ENCODE data around the gene RBM33.

The RBM33 gene

DNA sequence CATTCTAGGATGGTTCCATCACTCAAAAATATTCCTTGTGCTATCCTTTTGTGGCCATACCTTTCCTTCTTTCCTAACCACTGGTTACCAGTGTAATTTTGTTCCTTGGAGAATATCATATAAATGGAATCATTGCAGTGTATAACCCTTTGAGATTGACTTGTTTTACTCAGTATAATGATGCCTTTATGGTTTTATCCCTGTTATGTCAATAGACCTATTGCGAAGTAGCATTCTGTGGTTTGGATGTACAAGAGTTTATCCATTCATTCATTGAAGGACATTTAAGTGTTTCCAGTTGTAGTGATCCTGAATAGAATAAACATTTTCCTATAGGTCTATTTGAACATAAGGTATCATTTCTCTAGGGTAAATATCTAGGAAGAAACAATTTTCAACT is 54.2 kb downstream of the RBM33 start:
- no peak overlapping the region for H3K4me3 ChIP-seq
- peaks cover 31% of the 10 kb centered on the region for H3K36me3 ChIP-seq (replicated peaks)
- H3K4me1 ChIP-seq: no peaks in the 10 kb centered on the region
- H3K27me3 ChIP-seq (ENCODE audit: low read depth): no peaks in the 10 kb centered on the region
- in situ Hi-C loops (cut with MboI; ENCODE audit: low sequenced_read_pairs): no loop called here
- DNase-seq (ENCODE audit: low spot score in 2 of 2): no peak
- H3K9me3 ChIP-seq: no peaks in the 10 kb centered on the region

DNA sequence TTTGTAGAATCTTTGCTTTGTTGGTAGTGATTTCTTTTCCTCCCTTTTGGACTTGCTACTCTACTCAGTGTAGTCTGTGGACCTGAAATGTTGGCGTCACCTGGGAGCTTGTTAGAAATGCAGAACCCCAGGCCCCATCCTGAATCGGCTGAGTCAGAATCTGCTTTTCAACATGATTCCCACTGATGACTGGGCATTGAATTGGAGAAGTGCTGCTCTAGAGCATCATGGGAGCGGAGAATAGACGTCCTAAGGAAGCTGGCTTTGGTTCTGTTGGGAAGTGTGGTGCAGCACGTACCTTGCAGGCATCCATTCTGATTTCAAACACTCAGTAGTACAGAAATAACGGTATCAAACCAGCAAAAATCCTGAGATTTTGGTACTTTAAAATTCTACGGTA is 54.7 kb downstream of the RBM33 start:
- no peak for DNase-seq (ENCODE audit: low spot score in 2 of 2)
- Histone ChIP-seq H3K27me3 (ENCODE audit: low read depth) (no peaks in the 10 kb centered on the region), H3K9me3 (no peaks in the 10 kb centered on the region), H3K4me1 (no peaks in the 10 kb centered on the region), H3K4me3 (no peak overlapping the region), H3K36me3 (replicated peaks) (peaks cover 36% of the 10 kb centered on the region)
- in situ Hi-C loops (cut with MboI; ENCODE audit: low sequenced_read_pairs): no loop called here

DNA sequence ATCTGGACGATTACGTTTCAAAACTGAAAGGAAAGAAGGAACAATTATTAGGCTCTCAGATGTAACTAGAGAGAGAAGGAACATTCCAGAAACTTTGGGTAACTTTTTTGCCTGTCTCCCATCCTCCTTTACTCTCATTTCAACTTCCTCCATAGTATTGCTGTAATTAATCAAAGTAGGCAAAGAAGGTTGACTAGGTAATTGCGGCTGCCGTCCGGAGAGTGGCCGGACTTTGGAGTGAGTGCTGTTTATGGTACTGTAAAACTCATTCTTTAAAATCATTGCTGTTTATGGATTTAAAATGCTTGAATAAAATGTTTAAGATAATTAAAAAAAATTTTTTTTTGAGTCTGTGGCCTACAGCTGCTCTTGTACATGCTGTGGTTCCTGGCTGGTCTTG is 56.4 kb downstream of the RBM33 start:
- Histone ChIP-seq H3K4me3 (no peak overlapping the region), H3K4me1 (no peaks in the 10 kb centered on the region), H3K27me3 (ENCODE audit: low read depth) (no peaks in the 10 kb centered on the region), H3K36me3 (replicated peaks) (peaks cover 46% of the 10 kb centered on the region), H3K9me3 (no peaks in the 10 kb centered on the region)
- in situ Hi-C loops (cut with MboI; ENCODE audit: low sequenced_read_pairs): no loop called here
- DNase-seq (ENCODE audit: low spot score in 2 of 2): no peak

DNA sequence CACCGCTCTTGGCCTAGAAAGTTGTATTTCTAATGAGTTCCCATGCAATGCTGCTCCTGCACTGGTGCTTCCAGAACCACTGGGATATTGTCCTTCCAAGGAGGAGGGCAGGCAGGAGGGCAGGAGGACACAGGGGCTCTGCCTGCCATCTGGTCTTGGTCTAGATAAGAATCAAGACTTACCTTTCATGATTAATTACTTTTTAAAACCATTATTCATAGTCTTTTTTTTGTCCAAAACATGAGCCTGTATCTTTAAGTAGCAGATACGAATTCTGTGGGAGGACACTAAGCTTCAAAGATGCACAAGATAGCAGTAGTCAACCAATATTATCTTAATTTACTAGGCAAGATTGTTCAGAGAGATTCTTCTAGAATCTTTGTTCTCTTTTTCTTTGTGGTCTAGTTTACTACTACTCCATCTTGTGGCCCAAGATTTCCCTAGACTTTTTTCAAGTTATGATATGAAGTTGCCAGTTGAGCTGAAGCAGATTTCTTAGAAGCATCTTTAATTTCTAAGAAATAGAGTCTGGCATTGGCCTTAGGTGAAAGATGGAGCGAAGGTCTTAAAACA is 57.6 kb downstream of the RBM33 start:
- no peaks in the 10 kb centered on the region for H3K4me1 ChIP-seq
- in situ Hi-C loops (cut with MboI; ENCODE audit: low sequenced_read_pairs): no loop called here
- no peaks in the 10 kb centered on the region for H3K27me3 ChIP-seq (ENCODE audit: low read depth)
- no peak for DNase-seq (ENCODE audit: low spot score in 2 of 2)
- H3K36me3 ChIP-seq (replicated peaks): peaks cover 55% of the 10 kb centered on the region
- H3K9me3 ChIP-seq: no peaks in the 10 kb centered on the region
- no peak overlapping the region for H3K4me3 ChIP-seq

DNA sequence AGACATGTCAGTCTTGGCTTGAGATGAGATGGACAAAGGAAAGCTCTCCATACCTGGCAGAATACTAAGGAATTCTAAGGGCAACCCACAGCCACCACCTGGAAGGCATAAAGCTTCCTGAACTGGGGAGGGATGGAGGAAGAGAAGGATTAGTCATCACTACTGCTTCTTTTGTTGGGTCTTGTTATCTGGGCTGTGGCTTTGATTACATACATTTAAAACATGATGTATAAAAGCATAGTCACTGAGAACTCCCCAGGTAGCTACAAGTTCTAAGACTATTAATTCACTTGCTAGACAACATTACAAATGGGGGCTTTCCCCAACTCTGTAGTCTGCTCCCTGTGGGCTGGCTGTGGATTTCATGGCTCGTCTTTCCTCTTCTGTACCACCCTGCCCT is 58.2 kb downstream of the RBM33 start:
- no peak for DNase-seq (ENCODE audit: low spot score in 2 of 2)
- Histone ChIP-seq H3K27me3 (ENCODE audit: low read depth) (no peaks in the 10 kb centered on the region), H3K4me1 (no peaks in the 10 kb centered on the region), H3K4me3 (no peak overlapping the region), H3K36me3 (replicated peaks) (peaks cover 60% of the 10 kb centered on the region), H3K9me3 (no peaks in the 10 kb centered on the region)
- in situ Hi-C loops (cut with MboI; ENCODE audit: low sequenced_read_pairs): no loop called here

DNA sequence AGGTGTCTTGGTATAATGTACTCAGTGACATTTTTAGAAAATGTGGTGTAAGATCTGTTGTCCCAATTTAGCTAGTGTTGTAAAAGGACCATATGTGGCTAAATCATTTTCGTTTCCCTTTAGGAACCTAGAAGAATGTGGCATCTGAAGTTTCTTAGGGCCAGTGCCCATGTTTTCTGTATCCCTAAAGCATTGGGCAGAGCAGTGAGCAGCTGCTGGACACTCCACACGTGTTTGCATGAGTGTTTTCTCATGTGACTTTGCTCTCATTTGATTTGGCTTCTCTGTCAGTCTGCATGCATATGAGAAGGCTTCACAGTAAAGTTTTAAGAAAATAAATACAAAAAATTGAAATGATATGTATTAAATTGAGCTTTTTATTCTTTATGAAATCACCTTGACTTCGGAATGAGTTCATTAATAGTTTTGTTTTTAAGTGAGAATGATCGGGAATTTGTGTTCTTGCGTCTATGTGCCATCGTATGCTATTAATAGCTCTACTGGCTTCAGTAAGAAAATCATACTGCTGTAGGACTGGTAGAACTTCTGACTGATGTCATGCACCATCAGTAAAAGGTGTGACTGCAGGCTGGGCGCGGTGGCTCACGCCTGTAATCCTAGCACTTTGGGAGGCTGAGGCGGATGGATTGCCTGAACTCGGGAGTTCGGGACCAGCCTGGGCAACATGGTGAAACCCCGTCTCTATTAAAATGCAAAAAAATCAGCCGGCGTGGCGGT is 61.3 kb downstream of the RBM33 start:
- Histone ChIP-seq H3K4me3 (no peak overlapping the region), H3K9me3 (no peaks in the 10 kb centered on the region), H3K36me3 (replicated peaks) (peaks cover 67% of the 10 kb centered on the region), H3K4me1 (no peaks in the 10 kb centered on the region), H3K27me3 (ENCODE audit: low read depth) (no peaks in the 10 kb centered on the region)
- DNase-seq (ENCODE audit: low spot score in 2 of 2): no peak
- in situ Hi-C loops (cut with MboI; ENCODE audit: low sequenced_read_pairs): no loop called here

DNA sequence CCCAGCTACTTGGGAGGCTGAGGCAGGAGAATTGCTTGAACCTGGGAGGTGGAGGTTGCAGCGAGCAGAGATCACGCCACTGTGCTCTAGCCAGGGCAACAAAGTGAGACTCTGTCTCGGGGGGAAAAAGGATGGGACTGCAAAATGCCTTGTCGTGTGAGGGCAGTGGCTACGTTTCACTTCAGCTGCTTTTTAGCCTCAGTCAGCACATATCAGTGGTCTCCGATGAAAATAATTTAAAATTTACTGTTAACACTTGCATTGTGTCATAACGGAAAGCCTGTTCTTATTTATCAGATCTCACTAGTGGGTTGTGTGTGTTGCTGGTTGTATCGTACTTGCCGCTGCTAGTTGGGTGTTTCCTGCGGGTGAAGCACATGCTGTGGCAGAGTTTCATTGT is 61.9 kb downstream of the RBM33 start:
- no peaks in the 10 kb centered on the region for H3K4me1 ChIP-seq
- no peak for DNase-seq (ENCODE audit: low spot score in 2 of 2)
- in situ Hi-C loops (cut with MboI; ENCODE audit: low sequenced_read_pairs): no loop called here
- H3K27me3 ChIP-seq (ENCODE audit: low read depth): no peaks in the 10 kb centered on the region
- no peaks in the 10 kb centered on the region for H3K9me3 ChIP-seq
- peaks cover 65% of the 10 kb centered on the region for H3K36me3 ChIP-seq (replicated peaks)
- no peak overlapping the region for H3K4me3 ChIP-seq

DNA sequence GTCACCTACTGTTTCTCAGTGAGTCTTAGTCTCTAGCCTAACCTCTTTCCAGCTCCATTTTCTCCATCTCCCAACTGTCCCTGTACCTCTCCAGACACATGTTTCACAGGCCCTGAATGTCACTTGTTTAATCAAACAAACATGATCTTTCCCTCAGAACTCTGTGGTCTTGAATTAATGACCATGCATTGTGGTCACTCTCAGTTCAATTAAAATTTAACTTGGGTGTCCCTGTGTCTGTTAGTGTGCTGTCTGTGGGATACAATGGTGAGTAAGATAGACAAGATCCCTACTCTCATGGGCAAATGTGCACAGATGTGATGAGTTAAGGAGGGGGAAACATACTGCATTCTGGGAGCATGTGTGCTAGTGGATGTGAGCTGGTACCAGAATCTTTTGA is 65.0 kb downstream of the RBM33 start:
- no peaks in the 10 kb centered on the region for H3K9me3 ChIP-seq
- H3K36me3 ChIP-seq (replicated peaks): peaks cover 50% of the 10 kb centered on the region
- no peak for DNase-seq (ENCODE audit: low spot score in 2 of 2)
- H3K27me3 ChIP-seq (ENCODE audit: low read depth): no peaks in the 10 kb centered on the region
- no peaks in the 10 kb centered on the region for H3K4me1 ChIP-seq
- H3K4me3 ChIP-seq: no peak overlapping the region
- in situ Hi-C loops (cut with MboI; ENCODE audit: low sequenced_read_pairs): no loop called here

DNA sequence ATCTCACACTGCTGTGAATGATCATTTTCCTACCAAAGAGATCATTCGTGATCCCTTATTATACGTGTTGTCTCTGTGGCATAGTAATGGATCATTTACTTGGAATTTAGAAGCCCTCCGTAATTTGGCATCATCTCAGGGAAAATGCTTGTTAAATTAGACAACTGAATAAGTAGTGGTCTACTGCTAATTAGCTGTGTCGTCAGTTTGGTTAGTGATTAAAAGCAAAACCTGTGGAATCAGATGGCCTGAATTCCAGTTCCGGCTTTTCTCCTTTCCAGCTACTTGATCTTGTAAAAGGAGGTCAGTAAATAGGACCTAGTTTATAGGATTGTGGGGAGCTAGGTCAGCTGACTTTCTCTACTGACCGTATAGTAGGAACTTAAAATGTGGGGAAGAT is 65.6 kb downstream of the RBM33 start:
- no peaks in the 10 kb centered on the region for H3K4me1 ChIP-seq
- H3K9me3 ChIP-seq: no peaks in the 10 kb centered on the region
- in situ Hi-C loops (cut with MboI; ENCODE audit: low sequenced_read_pairs): no loop called here
- no peak overlapping the region for H3K4me3 ChIP-seq
- peaks cover 49% of the 10 kb centered on the region for H3K36me3 ChIP-seq (replicated peaks)
- H3K27me3 ChIP-seq (ENCODE audit: low read depth): no peaks in the 10 kb centered on the region
- no peak for DNase-seq (ENCODE audit: low spot score in 2 of 2)

DNA sequence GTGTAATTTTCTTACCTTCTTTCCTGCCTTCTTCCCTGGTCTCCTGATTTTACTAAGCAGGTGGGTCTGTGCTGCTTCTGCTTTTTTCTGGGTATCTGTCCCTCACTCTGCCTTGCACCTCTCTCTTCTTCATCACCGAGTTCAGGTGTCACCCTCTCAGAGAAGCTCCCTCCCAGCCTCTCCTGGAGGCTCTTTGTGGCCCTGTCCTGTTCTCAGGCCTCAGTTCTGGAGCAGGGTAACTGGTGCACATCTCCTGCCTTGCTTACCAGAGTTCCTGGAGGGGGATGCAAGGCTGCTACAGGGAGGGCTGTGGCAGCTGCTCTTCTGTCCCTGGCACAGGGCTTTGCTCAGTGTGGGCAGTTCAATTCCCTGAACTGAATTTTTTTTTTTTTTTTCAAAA is 66.1 kb downstream of the RBM33 start:
- in situ Hi-C loops (cut with MboI; ENCODE audit: low sequenced_read_pairs): no loop called here
- H3K9me3 ChIP-seq: no peaks in the 10 kb centered on the region
- no peak for DNase-seq (ENCODE audit: low spot score in 2 of 2)
- H3K27me3 ChIP-seq (ENCODE audit: low read depth): no peaks in the 10 kb centered on the region
- H3K36me3 ChIP-seq (replicated peaks): peaks cover 45% of the 10 kb centered on the region
- H3K4me3 ChIP-seq: no peak overlapping the region
- H3K4me1 ChIP-seq: no peaks in the 10 kb centered on the region

DNA sequence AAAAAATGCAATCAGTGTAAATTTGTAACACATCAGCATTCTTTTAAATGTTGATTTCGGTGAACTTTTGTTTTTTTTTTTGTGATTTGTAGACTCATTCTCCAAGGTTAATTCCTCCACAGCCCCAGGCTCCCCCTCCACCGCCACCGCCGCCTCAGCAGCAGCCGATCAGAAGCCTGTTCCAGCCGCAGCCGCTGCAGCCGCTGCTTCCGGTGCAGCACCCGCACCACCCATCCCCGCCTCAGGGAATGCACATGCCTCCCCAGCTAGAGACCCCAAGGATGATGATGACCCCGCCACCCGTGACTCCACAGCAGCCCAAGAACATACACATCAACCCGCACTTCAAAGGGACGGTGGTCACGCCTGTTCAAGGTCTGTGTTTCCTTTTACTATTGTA is 66.6 kb downstream of the RBM33 start:
- DNase-seq (ENCODE audit: low spot score in 2 of 2): no peak
- Histone ChIP-seq H3K27me3 (ENCODE audit: low read depth) (no peaks in the 10 kb centered on the region), H3K9me3 (no peaks in the 10 kb centered on the region), H3K4me1 (no peaks in the 10 kb centered on the region), H3K36me3 (replicated peaks) (peaks cover 45% of the 10 kb centered on the region), H3K4me3 (no peak overlapping the region)
- in situ Hi-C loops (cut with MboI; ENCODE audit: low sequenced_read_pairs): no loop called here

DNA sequence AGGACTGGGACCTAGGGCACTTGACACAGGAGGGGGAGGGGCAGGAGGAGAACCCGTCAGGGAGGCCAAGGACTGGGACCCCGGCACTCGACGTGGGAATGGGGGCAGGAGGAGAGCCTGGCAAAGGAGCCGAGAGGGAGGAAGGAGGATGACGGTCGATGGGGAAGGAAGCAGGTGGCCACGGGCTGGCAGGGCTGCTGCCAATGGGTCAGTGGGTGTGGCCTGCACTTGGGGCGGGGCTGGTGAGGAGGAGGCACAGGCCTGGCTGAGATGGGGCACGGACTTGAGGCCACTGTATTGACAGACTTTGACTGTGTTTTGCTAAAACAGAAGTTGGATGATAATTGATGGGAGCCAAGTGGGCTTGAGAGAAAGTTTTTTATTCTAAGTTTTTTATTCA is 68.9 kb downstream of the RBM33 start:
- DNase-seq (ENCODE audit: low spot score in 2 of 2): no peak
- in situ Hi-C loops (cut with MboI; ENCODE audit: low sequenced_read_pairs): no loop called here
- Histone ChIP-seq H3K27me3 (ENCODE audit: low read depth) (no peaks in the 10 kb centered on the region), H3K4me1 (no peaks in the 10 kb centered on the region), H3K36me3 (replicated peaks) (peaks cover 37% of the 10 kb centered on the region), H3K4me3 (no peak overlapping the region), H3K9me3 (no peaks in the 10 kb centered on the region)

DNA sequence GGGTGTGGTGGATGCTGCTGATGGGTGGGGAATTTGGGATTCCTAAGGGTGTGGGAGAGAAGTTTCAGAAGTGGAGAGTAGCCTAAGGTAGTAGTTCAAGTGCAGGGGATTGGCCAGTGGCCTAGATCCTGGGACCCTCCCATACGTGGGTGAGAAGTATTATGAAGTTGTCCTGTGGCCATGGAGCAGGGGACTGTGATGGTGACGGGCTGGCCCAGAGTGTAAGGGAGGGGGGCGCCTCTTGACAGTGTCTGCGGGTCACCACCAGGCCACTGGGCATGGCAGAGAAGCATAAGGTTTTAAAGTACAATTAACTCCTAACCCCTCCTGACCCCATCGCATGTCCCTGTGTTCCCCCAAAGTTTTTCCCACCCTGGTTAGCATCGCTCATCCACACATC is 70.2 kb downstream of the RBM33 start:
- H3K36me3 ChIP-seq (replicated peaks): peaks cover 43% of the 10 kb centered on the region
- H3K27me3 ChIP-seq (ENCODE audit: low read depth): no peaks in the 10 kb centered on the region
- in situ Hi-C loops (cut with MboI; ENCODE audit: low sequenced_read_pairs): no loop called here
- DNase-seq (ENCODE audit: low spot score in 2 of 2): no peak
- H3K4me1 ChIP-seq: no peaks in the 10 kb centered on the region
- no peaks in the 10 kb centered on the region for H3K9me3 ChIP-seq
- no peak overlapping the region for H3K4me3 ChIP-seq

DNA sequence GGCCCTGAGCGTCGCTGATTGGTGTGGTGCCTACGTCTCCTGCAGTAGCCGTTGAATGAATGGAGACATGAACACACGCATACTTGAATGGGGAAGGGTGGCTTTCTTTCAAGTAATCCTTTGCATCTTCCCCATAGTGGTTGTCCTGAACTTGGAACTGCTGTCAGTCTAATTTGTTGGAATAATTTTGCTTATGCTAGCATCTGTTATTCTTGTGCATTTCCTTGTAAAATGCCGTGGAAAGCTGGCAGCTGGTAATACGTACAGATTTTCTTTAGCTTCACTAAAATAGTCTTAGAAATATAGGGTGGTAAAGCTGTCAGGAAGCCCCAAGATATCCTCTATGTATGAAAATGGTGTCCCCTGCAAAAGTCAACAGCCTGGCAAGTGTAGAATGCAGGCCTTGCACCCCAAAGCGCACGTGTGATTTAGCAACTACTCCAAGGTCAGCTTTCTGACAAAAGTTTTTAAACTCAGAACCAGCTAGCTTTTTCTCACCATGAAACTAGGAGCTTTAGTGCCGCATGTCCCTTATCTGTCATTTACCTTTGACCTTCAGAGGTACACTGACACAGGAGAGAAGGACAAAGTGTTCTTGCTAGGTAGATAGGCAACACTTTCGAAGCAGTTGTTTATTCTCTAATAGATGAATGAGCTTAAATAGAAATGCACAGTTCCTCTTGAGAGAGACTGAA is 70.8 kb downstream of the RBM33 start:
- in situ Hi-C loops (cut with MboI; ENCODE audit: low sequenced_read_pairs): no loop called here
- H3K9me3 ChIP-seq: no peaks in the 10 kb centered on the region
- H3K36me3 ChIP-seq (replicated peaks): peaks cover 39% of the 10 kb centered on the region
- DNase-seq (ENCODE audit: low spot score in 2 of 2): no peak
- no peaks in the 10 kb centered on the region for H3K27me3 ChIP-seq (ENCODE audit: low read depth)
- H3K4me1 ChIP-seq: no peaks in the 10 kb centered on the region
- H3K4me3 ChIP-seq: no peak overlapping the region
